H1 (cell line): ENCODE data around the gene GRIK1.

Experiments
- CEBPB ChIP-seq: IDR thresholded peaks from 2 replicates; pipeline ENCODE4 v1.6.1; 2012; ENCODE audit warnings: low read depth, low read length
- CREB1 ChIP-seq: IDR thresholded peaks from 2 replicates; pipeline ENCODE4 v1.6.1; 2012; ENCODE audit warnings: inconsistent platforms
- CTCF ChIP-seq, 3 experiments: IDR thresholded peaks; 1 replicate in 2 of 3; 2 replicates in 1 of 3; pipeline versions ENCODE4 v1.5.1 to v1.6.1; 2011; ENCODE audit warnings: low read length in 3 of 3, mild to moderate bottlenecking in 3 of 3, inconsistent platforms in 2 of 3, low read depth in 1 of 3, moderate library complexity in 1 of 3; ENCODE audit not compliant: insufficient read depth in 1 of 3; ENCODE audit errors: control extremely low read depth in 1 of 3
- EZH2 ChIP-seq: fragments of 200-600 bp; sonication (generic); IDR thresholded peaks from 2 replicates; pipeline ENCODE4 v1.7.1; 2012; ENCODE audit warnings: low read depth, mild to moderate bottlenecking, moderate library complexity, low read length, inconsistent platforms; ENCODE audit not compliant: severe bottlenecking
- KDM1A ChIP-seq: fragments of 200-600, 300-600 bp; sonication (generic); IDR thresholded peaks from 2 replicates; pipeline ENCODE4 v1.7.1; 2016; ENCODE audit warnings: mild to moderate bottlenecking, low read length, borderline replicate concordance
- POLR2A ChIP-seq, 2 experiments: IDR thresholded peaks; 1 replicate in 1 of 2; 2 replicates in 1 of 2; pipeline ENCODE4 v1.6.1; 2011; ENCODE audit warnings: low read depth in 2 of 2, low read length in 2 of 2, mild to moderate bottlenecking in 2 of 2; ENCODE audit errors: control extremely low read depth in 1 of 2
- SP1 ChIP-seq: IDR thresholded peaks from 2 replicates; pipeline ENCODE4 v1.6.1; 2011; ENCODE audit warnings: low read depth, low read length
- ZNF274 ChIP-seq: IDR thresholded peaks from 2 replicates; pipeline ENCODE4 v1.7.0; 2012; ENCODE audit warnings: low read length, borderline replicate concordance; ENCODE audit errors: extremely low read depth

GRCh38 chr21:29523646-29524045 lies 416.1 kb downstream of the GRIK1 start:
- TF ChIP-seq CEBPB (no peak), CTCF (IDR thresholded peaks at IDR 0.05; ENCODE audit: control extremely low read depth in 1 of 3, insufficient read depth in 1 of 3, low read depth in 1 of 3, low read length in 3 of 3) (no peak), SP1 (no peak), EZH2 (no peak), ZNF274 (no peak), CREB1 (no peak), POLR2A (IDR thresholded peaks at IDR 0.05; ENCODE audit: control extremely low read depth in 1 of 2, low read depth in 2 of 2, low read length in 2 of 2) (no peak), KDM1A (no peak)
